Fibroblast of skin of right quadriceps (primary cell): ENCODE measurements around the gene USH2A.
"Not testable (repeated sequence)": the region's sequence is repeated elsewhere in the genome, so short reads cannot be mapped to it uniquely, and the experiment has no call there.

ENCODE experiments used
- DNase-seq: peaks from one replicate; pipeline ENCODE4 v3.0.0-alpha.2; 2013

USH2A gene

GRCh38 chr1:216388558-216388957 lies 34.7 kb downstream of the USH2A start:
- no peak for DNase-seq

- DNase-seq, result no peak
Observed at GRCh38 chr1:216387782-216388181, 35.5 kb downstream of the USH2A start.

GRCh38 chr1:216379441-216379840 lies 43.8 kb downstream of the USH2A start:
- DNase-seq, result no peak

GRCh38 chr1:216368249-216368648 lies 55.0 kb downstream of the USH2A start:
- no peak for DNase-seq

GRCh38 chr1:216366979-216367378 lies 56.3 kb downstream of the USH2A start:
- no peak for DNase-seq

- DNase-seq, result no peak
Observed at GRCh38 chr1:216356945-216357344, 66.3 kb downstream of the USH2A start.

- DNase-seq, result no peak
Observed at GRCh38 chr1:216350186-216350585, 73.1 kb downstream of the USH2A start.

GRCh38 chr1:216346526-216346925 lies 76.7 kb downstream of the USH2A start:
- no peak for DNase-seq

GRCh38 chr1:216340542-216340941 lies 82.7 kb downstream of the USH2A start:
- not testable (repeated sequence) for DNase-seq

GRCh38 chr1:216332462-216332861 lies 90.8 kb downstream of the USH2A start:
- DNase-seq, result no peak

- no peak for DNase-seq
Observed at GRCh38 chr1:216332003-216332402, 91.2 kb downstream of the USH2A start.

- DNase-seq, result no peak
Observed at GRCh38 chr1:216331211-216331610, 92.0 kb downstream of the USH2A start.

- no peak for DNase-seq
Observed at GRCh38 chr1:216330262-216330661, 93.0 kb downstream of the USH2A start.

GRCh38 chr1:216325946-216326345 lies 97.3 kb downstream of the USH2A start:
- no peak for DNase-seq

- no peak for DNase-seq
Observed at GRCh38 chr1:216325336-216325735, 97.9 kb downstream of the USH2A start.

GRCh38 chr1:216323344-216323743 lies 99.9 kb downstream of the USH2A start:
- DNase-seq, result no peak

- DNase-seq, result peak; percentile 19
Observed at GRCh38 chr1:216314379-216315095, 108.7 kb downstream of the USH2A start.

- DNase-seq, result peak; percentile 52
Observed at GRCh38 chr1:216310776-216311175, 112.5 kb downstream of the USH2A start.

GRCh38 chr1:216306830-216307229 lies 116.4 kb downstream of the USH2A start:
- DNase-seq, result no peak

- DNase-seq, result no peak
Observed at GRCh38 chr1:216303690-216304089, 119.6 kb downstream of the USH2A start.

GRCh38 chr1:216293683-216294082 lies 129.6 kb downstream of the USH2A start:
- DNase-seq, result peak; percentile 6

- DNase-seq, result no peak
Observed at GRCh38 chr1:216290074-216290473, 133.2 kb downstream of the USH2A start.

- no peak for DNase-seq
Observed at GRCh38 chr1:216285052-216285451, 138.2 kb downstream of the USH2A start.

- no peak for DNase-seq
Observed at GRCh38 chr1:216281757-216282156, 141.5 kb downstream of the USH2A start.

GRCh38 chr1:216270086-216270773 lies 153.0 kb downstream of the USH2A start:
- no peak for DNase-seq
